ENCODE data around the gene ADARB2. TPM values are rescaled to one million over a fixed set of nuclear protein-coding genes. Genes with fewer than 3 reads are reported as not detected.

ADARB2 gene
- total and polyA plus RNA-seq, 3 donors from 2014 or later, result 8.5 to 13.0 (median 10.4) TPM

- TF ChIP-seq POLR2A (IDR thresholded peaks at IDR 0.05), result no peak
- no peak for TF ChIP-seq CTCF (IDR thresholded peaks at IDR 0.05)
- H3K4me3 ChIP-seq, result no peak overlapping the region
- no peaks in the 10 kb centered on the region for H3K27me3 ChIP-seq
- no peaks in the 10 kb centered on the region for H3K9me3 ChIP-seq
- no peak for DNase-seq
- WGBS, 2 donors, result 87 to 96% methylated on average over 11 to 16 of the region's 16 CpGs
- intact Hi-C loops (cut with DNase I; ENCODE audit: low total_unique reads), result no loop called here
- H3K36me3 ChIP-seq (ENCODE audit: low read depth, missing control alignments), result no peaks in the 10 kb centered on the region
- H3K4me1 ChIP-seq, result no peaks in the 10 kb centered on the region
- no peak overlapping the region for H3K27ac ChIP-seq
These were observed 327.9 kb downstream of the ADARB2 start for GRCh38 chr10:1409392-1409791.

GRCh38 chr10:1408651-1409367 lies 328.5 kb downstream of the ADARB2 start:
- no peak for DNase-seq
- H3K27me3 ChIP-seq, result no peaks in the 10 kb centered on the region
- H3K36me3 ChIP-seq (ENCODE audit: low read depth, missing control alignments), result no peaks in the 10 kb centered on the region
- intact Hi-C loops (cut with DNase I; ENCODE audit: low total_unique reads), result no loop called here
- WGBS, 2 donors, result 86 to 92% methylated on average over 24 to 26 of the region's 26 CpGs
- no peaks in the 10 kb centered on the region for H3K9me3 ChIP-seq
- no peaks in the 10 kb centered on the region for H3K4me1 ChIP-seq
- H3K27ac ChIP-seq, result no peak overlapping the region
- no peak for TF ChIP-seq POLR2A (IDR thresholded peaks at IDR 0.05)
- no peak for TF ChIP-seq CTCF (IDR thresholded peaks at IDR 0.05)
- H3K4me3 ChIP-seq, result no peak overlapping the region

GRCh38 chr10:1406967-1407945 lies 330.1 kb downstream of the ADARB2 start:
- no peak for DNase-seq
- no peaks in the 10 kb centered on the region for H3K9me3 ChIP-seq
- TF ChIP-seq POLR2A (IDR thresholded peaks at IDR 0.05), result no peak
- TF ChIP-seq CTCF (IDR thresholded peaks at IDR 0.05), result no peak
- H3K27ac ChIP-seq, result no peak overlapping the region
- 82 to 85% methylated on average over 16 to 25 of the region's 25 CpGs for WGBS, 2 donors
- no peaks in the 10 kb centered on the region for H3K27me3 ChIP-seq
- H3K4me1 ChIP-seq, result no peaks in the 10 kb centered on the region
- H3K36me3 ChIP-seq (ENCODE audit: low read depth, missing control alignments), result no peaks in the 10 kb centered on the region
- H3K4me3 ChIP-seq, result no peak overlapping the region
- intact Hi-C loops (cut with DNase I; ENCODE audit: low total_unique reads), result no loop called here

- H3K4me1 ChIP-seq, result no peaks in the 10 kb centered on the region
- H3K36me3 ChIP-seq (ENCODE audit: low read depth, missing control alignments), result no peaks in the 10 kb centered on the region
- no peaks in the 10 kb centered on the region for H3K9me3 ChIP-seq
- no peaks in the 10 kb centered on the region for H3K27me3 ChIP-seq
- WGBS, 2 donors, result 77% methylated on average over 11 to 14 of the region's 14 CpGs
- TF ChIP-seq CTCF (IDR thresholded peaks at IDR 0.05) (no peak), POLR2A (IDR thresholded peaks at IDR 0.05) (no peak)
- no peak overlapping the region for H3K4me3 ChIP-seq
- H3K27ac ChIP-seq, result no peak overlapping the region
- intact Hi-C loops (cut with DNase I; ENCODE audit: low total_unique reads), result no loop called here
- no peak for DNase-seq
These were observed 331.0 kb downstream of the ADARB2 start for GRCh38 chr10:1406132-1406966.

All from testis (tissue), 3 donors.